ENCODE results near the gene GRN. TPM values are rescaled to one million over a fixed set of nuclear protein-coding genes. Genes with fewer than 3 reads are reported as not detected.
"Not testable (repeated sequence)": the region's sequence is repeated elsewhere in the genome, so short reads cannot be mapped to it uniquely, and the experiment has no call there.

Gene GRN
- total RNA-seq, 3 donors from 2014 or later = 166 to 372 (median 252) TPM

GRCh38 chr17:44367231-44367979, 22.3 kb downstream of the GRN start:
- H3K27me3 ChIP-seq = peaks cover 0 to 13% of the 10 kb centered on the region in 2 donors
- intact Hi-C loops (cut with DNase I; ENCODE audit: low total_unique reads) = no loop called here
- no peak overlapping the region for H3K27ac ChIP-seq

GRCh38 chr17:44368391-44369243, 23.5 kb downstream of the GRN start:
- H3K36me3 ChIP-seq; intact Hi-C loops (cut with DNase I; ENCODE audit: low total_unique reads); H3K4me3 ChIP-seq; DNase-seq (ENCODE audit: low spot score in 2 of 2); H3K9me3 ChIP-seq; H3K27ac ChIP-seq; H3K4me1 ChIP-seq: not testable (repeated sequence)
- peaks cover 0 to 13% of the 10 kb centered on the region in 2 donors for H3K27me3 ChIP-seq

More at GRCh38 chr17:44367231-44367979, 22.3 kb downstream of the GRN start:
- Histone ChIP-seq H3K36me3 (no peaks in the 10 kb centered on the region), H3K4me3 (no peak overlapping the region), H3K9me3 (no peaks in the 10 kb centered on the region), H3K4me1 (peaks cover 0 to 4% of the 10 kb centered on the region in 2 donors)
- DNase-seq (ENCODE audit: low spot score in 2 of 2) = no peak
- TF ChIP-seq POLR2A (IDR thresholded peaks at IDR 0.05) (no peak), POLR2AphosphoS5 (IDR thresholded peaks at IDR 0.05) (no peak), CTCF (IDR thresholded peaks at IDR 0.05) (no peak)

- intact Hi-C loops (cut with DNase I; ENCODE audit: low total_unique reads); H3K4me1 ChIP-seq; H3K27ac ChIP-seq; H3K4me3 ChIP-seq; H3K9me3 ChIP-seq; DNase-seq (ENCODE audit: low spot score in 2 of 2); H3K36me3 ChIP-seq: not testable (repeated sequence)
- peaks cover 0 to 13% of the 10 kb centered on the region in 2 donors for H3K27me3 ChIP-seq
Measured at GRCh38 chr17:44369414-44370023, 24.4 kb downstream of the GRN start.

- Histone ChIP-seq H3K9me3 (no peaks in the 10 kb centered on the region), H3K36me3 (no peaks in the 10 kb centered on the region), H3K27me3 (peaks cover 0 to 13% of the 10 kb centered on the region in 2 donors), H3K4me3 (no peak overlapping the region), H3K27ac (no peak overlapping the region), H3K4me1 (no peaks in the 10 kb centered on the region)
- intact Hi-C loops (cut with DNase I; ENCODE audit: low total_unique reads) = no loop called here
- no peak for TF ChIP-seq POLR2A (IDR thresholded peaks at IDR 0.05)
- no peak for DNase-seq (ENCODE audit: low spot score in 2 of 2)
Measured at GRCh38 chr17:44372036-44372435, 26.9 kb downstream of the GRN start.

GRCh38 chr17:44374306-44375195, 29.4 kb downstream of the GRN start:
- H3K36me3 ChIP-seq = no peaks in the 10 kb centered on the region
- H3K4me3 ChIP-seq = no peak overlapping the region
- no peak overlapping the region for H3K27ac ChIP-seq
- intact Hi-C loops (cut with DNase I; ENCODE audit: low total_unique reads) = no loop called here
- H3K9me3 ChIP-seq = no peaks in the 10 kb centered on the region
- peaks cover 0 to 13% of the 10 kb centered on the region in 2 donors for H3K27me3 ChIP-seq
- H3K4me1 ChIP-seq = no peaks in the 10 kb centered on the region
- DNase-seq (ENCODE audit: low spot score in 2 of 2) = no peak
- TF ChIP-seq CTCF (IDR thresholded peaks at IDR 0.05) (no peak), POLR2A (IDR thresholded peaks at IDR 0.05) (no peak), POLR2AphosphoS5 (IDR thresholded peaks at IDR 0.05) (no peak)

Data from breast epithelium (tissue), 4 donors.